Measurements from ENCODE around the gene ATP1A4. TPM values are rescaled to one million over a fixed set of nuclear protein-coding genes. Genes with fewer than 3 reads are reported as not detected.

ATP1A4 gene
- total and polyA plus RNA-seq, 3 experiments from 2014 or later, result not detected

- POLR2A ChIA-PET, result no interaction called here
- no peak overlapping the region for H3K4me3 Mint-ChIP-seq
- no peak overlapping the region for H3K27ac ChIP-seq (ENCODE audit: low read depth, low read length)
- no peaks in the 10 kb centered on the region for H3K4me1 ChIP-seq (ENCODE audit: insufficient read depth, low read length)
- no peak overlapping the region for H3K4me3 ChIP-seq (ENCODE audit: low read length)
- DNase-seq, result no peak
- no peaks in the 10 kb centered on the region for H3K27me3 Mint-ChIP-seq
- no peaks in the 10 kb centered on the region for H3K9me3 Mint-ChIP-seq
- no peaks in the 10 kb centered on the region for H3K4me1 Mint-ChIP-seq
- H3K9me3 ChIP-seq (ENCODE audit: low read length), result no peaks in the 10 kb centered on the region
- CTCF ChIA-PET, result interaction anchor here (1.3 kb wide), 1 partner anchor 74 kb away, joined by 3 read pairs; no protein-coding TSS in a partner anchor
- H3K27me3 ChIP-seq (ENCODE audit: insufficient read depth, low read length, poor library complexity, severe bottlenecking), result no peaks in the 10 kb centered on the region
- peaks cover 64% of the 10 kb centered on the region for H3K36me3 ChIP-seq (ENCODE audit: insufficient read depth, low read length)
- peak overlapping the region in 4 of 8 donors; percentile 12 to 79 (median 52) for H3K27ac Mint-ChIP-seq
- H3K36me3 Mint-ChIP-seq, result peaks cover 4 to 41% (median 28%) of the 10 kb centered on the region in 3 donors
These were observed 66.2 kb downstream of the ATP1A4 start for GRCh38 chr1:160217481-160218051.

- no peak for DNase-seq
- H3K4me3 ChIP-seq (ENCODE audit: low read length), result no peak overlapping the region
- H3K27me3 Mint-ChIP-seq, result no peaks in the 10 kb centered on the region
- ChIA-PET POLR2A (no interaction called here), CTCF (interaction anchor here (1.1 to 1.6 kb wide), 4 partner anchors 16 to 33 kb away, joined by 4 to 5 read pairs (median 4); no protein-coding TSS in a partner anchor)
- H3K27ac Mint-ChIP-seq, result peak overlapping the region in 4 of 8 donors; percentile 23 to 81 (median 56)
- H3K27ac ChIP-seq (ENCODE audit: low read depth, low read length), result no peak overlapping the region
- peaks cover 4 to 29% (median 23%) of the 10 kb centered on the region in 3 donors for H3K36me3 Mint-ChIP-seq
- H3K27me3 ChIP-seq (ENCODE audit: insufficient read depth, low read length, poor library complexity, severe bottlenecking), result no peaks in the 10 kb centered on the region
- peaks cover 72% of the 10 kb centered on the region for H3K36me3 ChIP-seq (ENCODE audit: insufficient read depth, low read length)
- no peaks in the 10 kb centered on the region for H3K4me1 ChIP-seq (ENCODE audit: insufficient read depth, low read length)
- H3K4me3 Mint-ChIP-seq, result no peak overlapping the region
- H3K9me3 ChIP-seq (ENCODE audit: low read length), result no peaks in the 10 kb centered on the region
- no peaks in the 10 kb centered on the region for H3K9me3 Mint-ChIP-seq
- no peaks in the 10 kb centered on the region for H3K4me1 Mint-ChIP-seq
These were observed 67.9 kb downstream of the ATP1A4 start for GRCh38 chr1:160219062-160219929.

GRCh38 chr1:160220301-160220700, 68.9 kb downstream of the ATP1A4 start:
- Histone ChIP-seq H3K9me3 (ENCODE audit: low read length) (no peaks in the 10 kb centered on the region), H3K4me3 (ENCODE audit: low read length) (no peak overlapping the region), H3K27ac (ENCODE audit: low read depth, low read length) (no peak overlapping the region), H3K27me3 (ENCODE audit: insufficient read depth, low read length, poor library complexity, severe bottlenecking) (no peaks in the 10 kb centered on the region), H3K36me3 (ENCODE audit: insufficient read depth, low read length) (peaks cover 76% of the 10 kb centered on the region), H3K4me1 (ENCODE audit: insufficient read depth, low read length) (no peaks in the 10 kb centered on the region)
- H3K36me3 Mint-ChIP-seq, result peaks cover 4 to 29% (median 13%) of the 10 kb centered on the region in 3 donors
- H3K27me3 Mint-ChIP-seq, result no peaks in the 10 kb centered on the region
- CTCF ChIA-PET, result interaction anchor here (1.1 to 1.8 kb wide), 6 partner anchors 15 to 71 kb away, joined by 4 to 7 read pairs (median 4); no protein-coding TSS in a partner anchor
- POLR2A ChIA-PET, result no interaction called here
- H3K9me3 Mint-ChIP-seq, result no peaks in the 10 kb centered on the region
- no peak for DNase-seq
- H3K27ac Mint-ChIP-seq, result peak overlapping the region in 6 of 8 donors; percentile 39 to 81 (median 62)
- H3K4me3 Mint-ChIP-seq, result no peak overlapping the region
- H3K4me1 Mint-ChIP-seq, result no peaks in the 10 kb centered on the region

GRCh38 chr1:160221089-160221488, 69.7 kb downstream of the ATP1A4 start:
- Mint-ChIP-seq H3K27me3 (no peaks in the 10 kb centered on the region), H3K4me1 (no peaks in the 10 kb centered on the region), H3K36me3 (peaks cover 4 to 27% (median 5%) of the 10 kb centered on the region in 3 donors), H3K4me3 (no peak overlapping the region), H3K9me3 (no peaks in the 10 kb centered on the region), H3K27ac (peak overlapping the region in 6 of 8 donors; percentile 2 to 66 (median 36))
- ChIA-PET POLR2A (no interaction called here), CTCF (interaction anchor here (1.5 to 1.8 kb wide), 2 partner anchors 28 to 70 kb away, joined by 4 to 7 read pairs; no protein-coding TSS in a partner anchor)
- H3K36me3 ChIP-seq (ENCODE audit: insufficient read depth, low read length), result peaks cover 76% of the 10 kb centered on the region
- H3K9me3 ChIP-seq (ENCODE audit: low read length), result no peaks in the 10 kb centered on the region
- H3K27me3 ChIP-seq (ENCODE audit: insufficient read depth, low read length, poor library complexity, severe bottlenecking), result no peaks in the 10 kb centered on the region
- H3K27ac ChIP-seq (ENCODE audit: low read depth, low read length), result no peak overlapping the region
- no peak overlapping the region for H3K4me3 ChIP-seq (ENCODE audit: low read length)
- H3K4me1 ChIP-seq (ENCODE audit: insufficient read depth, low read length), result no peaks in the 10 kb centered on the region
- DNase-seq, result no peak

GRCh38 chr1:160222546-160222945, 71.1 kb downstream of the ATP1A4 start:
- DNase-seq, result no peak
- H3K27ac ChIP-seq (ENCODE audit: low read depth, low read length), result no peak overlapping the region
- Mint-ChIP-seq H3K36me3 (peaks cover 0 to 25% (median 4%) of the 10 kb centered on the region in 3 donors), H3K4me1 (no peaks in the 10 kb centered on the region), H3K9me3 (no peaks in the 10 kb centered on the region), H3K4me3 (no peak overlapping the region), H3K27me3 (no peaks in the 10 kb centered on the region), H3K27ac (peak overlapping the region in 5 of 8 donors; percentile 5 to 44 (median 10))
- ChIA-PET CTCF (no interaction called here), POLR2A (no interaction called here)
- H3K36me3 ChIP-seq (ENCODE audit: insufficient read depth, low read length), result peaks cover 81% of the 10 kb centered on the region
- no peaks in the 10 kb centered on the region for H3K9me3 ChIP-seq (ENCODE audit: low read length)
- no peaks in the 10 kb centered on the region for H3K4me1 ChIP-seq (ENCODE audit: insufficient read depth, low read length)
- no peak overlapping the region for H3K4me3 ChIP-seq (ENCODE audit: low read length)
- no peaks in the 10 kb centered on the region for H3K27me3 ChIP-seq (ENCODE audit: insufficient read depth, low read length, poor library complexity, severe bottlenecking)

GRCh38 chr1:160224606-160225005, 73.2 kb downstream of the ATP1A4 start:
- H3K4me1 ChIP-seq (ENCODE audit: insufficient read depth, low read length), result no peaks in the 10 kb centered on the region
- H3K4me1 Mint-ChIP-seq, result no peaks in the 10 kb centered on the region
- no peaks in the 10 kb centered on the region for H3K27me3 Mint-ChIP-seq
- no peaks in the 10 kb centered on the region for H3K9me3 Mint-ChIP-seq
- H3K27ac Mint-ChIP-seq, result peak overlapping the region in 1 of 8 donors; percentile 57
- no peak overlapping the region for H3K4me3 ChIP-seq (ENCODE audit: low read length)
- H3K36me3 ChIP-seq (ENCODE audit: insufficient read depth, low read length), result peaks cover 78% of the 10 kb centered on the region
- H3K36me3 Mint-ChIP-seq, result peaks cover 4 to 29% (median 16%) of the 10 kb centered on the region in 3 donors
- CTCF ChIA-PET, result interaction anchor here (0.7 kb wide), 1 partner anchor 67 kb away, joined by 3 read pairs; no protein-coding TSS in a partner anchor
- DNase-seq, result no peak
- no peak overlapping the region for H3K27ac ChIP-seq (ENCODE audit: low read depth, low read length)
- no peak overlapping the region for H3K4me3 Mint-ChIP-seq
- POLR2A ChIA-PET, result no interaction called here
- H3K9me3 ChIP-seq (ENCODE audit: low read length), result no peaks in the 10 kb centered on the region
- H3K27me3 ChIP-seq (ENCODE audit: insufficient read depth, low read length, poor library complexity, severe bottlenecking), result no peaks in the 10 kb centered on the region

GRCh38 chr1:160225345-160225744, 73.9 kb downstream of the ATP1A4 start:
- Mint-ChIP-seq H3K4me1 (no peaks in the 10 kb centered on the region), H3K36me3 (peaks cover 4 to 25% (median 23%) of the 10 kb centered on the region in 3 donors), H3K4me3 (no peak overlapping the region), H3K9me3 (no peaks in the 10 kb centered on the region), H3K27me3 (no peaks in the 10 kb centered on the region), H3K27ac (peak overlapping the region in 1 of 8 donors; percentile 50)
- no peak for DNase-seq
- ChIA-PET CTCF (interaction anchor here (0.7 kb wide), 1 partner anchor 66 kb away, joined by 3 read pairs; no protein-coding TSS in a partner anchor), POLR2A (no interaction called here)
- no peak overlapping the region for H3K4me3 ChIP-seq (ENCODE audit: low read length)
- peaks cover 79% of the 10 kb centered on the region for H3K36me3 ChIP-seq (ENCODE audit: insufficient read depth, low read length)
- no peak overlapping the region for H3K27ac ChIP-seq (ENCODE audit: low read depth, low read length)
- no peaks in the 10 kb centered on the region for H3K27me3 ChIP-seq (ENCODE audit: insufficient read depth, low read length, poor library complexity, severe bottlenecking)
- no peaks in the 10 kb centered on the region for H3K9me3 ChIP-seq (ENCODE audit: low read length)
- H3K4me1 ChIP-seq (ENCODE audit: insufficient read depth, low read length), result no peaks in the 10 kb centered on the region

GRCh38 chr1:160226623-160227022, 75.2 kb downstream of the ATP1A4 start:
- H3K27ac Mint-ChIP-seq, result no peak overlapping the region
- H3K4me1 Mint-ChIP-seq, result no peaks in the 10 kb centered on the region
- H3K9me3 Mint-ChIP-seq, result no peaks in the 10 kb centered on the region
- H3K36me3 Mint-ChIP-seq, result peaks cover 4 to 36% (median 29%) of the 10 kb centered on the region in 3 donors
- Histone ChIP-seq H3K36me3 (ENCODE audit: insufficient read depth, low read length) (peaks cover 82% of the 10 kb centered on the region), H3K27ac (ENCODE audit: low read depth, low read length) (no peak overlapping the region), H3K27me3 (ENCODE audit: insufficient read depth, low read length, poor library complexity, severe bottlenecking) (no peaks in the 10 kb centered on the region), H3K4me1 (ENCODE audit: insufficient read depth, low read length) (no peaks in the 10 kb centered on the region), H3K9me3 (ENCODE audit: low read length) (no peaks in the 10 kb centered on the region), H3K4me3 (ENCODE audit: low read length) (no peak overlapping the region)
- ChIA-PET POLR2A (no interaction called here), CTCF (no interaction called here)
- no peak overlapping the region for H3K4me3 Mint-ChIP-seq
- no peak for DNase-seq
- H3K27me3 Mint-ChIP-seq, result no peaks in the 10 kb centered on the region

Measured in CD8-positive, alpha-beta memory T cell (primary cell).